Neural progenitor cell (in vitro differentiated cells): Measurements from ENCODE around the gene SPATA31A6. TPM values are rescaled to one million over a fixed set of nuclear protein-coding genes. Genes with fewer than 3 reads are reported as not detected.
"Not testable (repeated sequence)": the region's sequence is repeated elsewhere in the genome, so short reads cannot be mapped to it uniquely, and the experiment has no call there.

Experiments
- DNase-seq: peaks from one replicate; pipeline ENCODE4 v3.0.0-alpha.2; 2016; ENCODE audit warnings: low spot score
- H2AFZ ChIP-seq: fragments of 200-600 bp; sonication (generic); replicated peaks from 2 replicates; pipeline ENCODE4 v1.6.1; 2016; ENCODE audit warnings: antibody characterized with exemption
- H3F3A ChIP-seq: fragments of 200-600 bp; sonication (generic); 2 replicates; pipeline ENCODE4 v1.6.1; 2016; ENCODE audit warnings: antibody characterized with exemption, low read depth
- H3K27ac ChIP-seq: fragments of 200-600 bp; sonication (generic); 2 replicates; pipeline ENCODE4 v1.5.1; 2016; ENCODE audit warnings: mild to moderate bottlenecking
- H3K27me3 ChIP-seq: fragments of 200-600 bp; sonication (generic); 2 replicates; pipeline ENCODE4 v1.6.1; 2016; ENCODE audit warnings: mild to moderate bottlenecking, moderate library complexity
- H3K36me3 ChIP-seq: fragments of 200-600 bp; sonication (generic); 2 replicates; pipeline ENCODE4 v1.5.1; 2016
- H3K4me1 ChIP-seq: fragments of 200-600 bp; sonication (generic); 2 replicates; pipeline ENCODE4 v1.6.1; 2016; ENCODE audit warnings: mixed run types
- H3K4me2 ChIP-seq: fragments of 200-600 bp; sonication (generic); 2 replicates; pipeline ENCODE4 v1.6.1; 2016
- H3K4me3 ChIP-seq: fragments of 200-600 bp; sonication (generic); 2 replicates; pipeline ENCODE4 v1.5.1; 2016
- H3K79me2 ChIP-seq: fragments of 200-600 bp; sonication (generic); 2 replicates; pipeline ENCODE4 v1.6.1; 2016; ENCODE audit warnings: low read depth
- H3K9ac ChIP-seq: fragments of 200-600 bp; sonication (generic); 2 replicates; pipeline ENCODE4 v1.6.1; 2016
- H3K9me3 ChIP-seq: fragments of 200-600 bp; sonication (generic); 2 replicates; pipeline ENCODE4 v1.5.1; 2016; ENCODE audit warnings: low read depth
- H4K20me1 ChIP-seq: fragments of 200-600 bp; sonication (generic); 2 replicates; pipeline ENCODE4 v1.6.1; 2016; ENCODE audit warnings: low read depth
- H3K27ac Mint-ChIP-seq: 3 replicates; pipeline ENCODE4 v1.8.0; 2021; ENCODE audit warnings: mixed read lengths
- H3K27me3 Mint-ChIP-seq: 2 replicates; pipeline ENCODE4 v1.8.0; 2022; ENCODE audit warnings: low read depth, mild to moderate bottlenecking, inconsistent platforms, moderate library complexity, mixed read lengths; ENCODE audit not compliant: insufficient read depth
- H3K36me3 Mint-ChIP-seq: 3 replicates; pipeline ENCODE4 v1.8.0; 2021; ENCODE audit warnings: mixed read lengths
- H3K4me1 Mint-ChIP-seq: 3 replicates; pipeline ENCODE4 v1.8.0; 2021; ENCODE audit warnings: mixed read lengths
- H3K4me3 Mint-ChIP-seq: 3 replicates; pipeline ENCODE4 v1.8.0; 2021; ENCODE audit warnings: mild to moderate bottlenecking, moderate library complexity, mixed read lengths
- H3K9me3 Mint-ChIP-seq: 3 replicates; pipeline ENCODE4 v1.8.0; 2020; ENCODE audit warnings: mixed read lengths
- small RNA-seq: library from RNA; depleted of rRNA; stranded (forward); fragments of <200 nt; gene quantifications from one replicate; pipeline ENCODE3, GENCODE V24; 2015
- total RNA-seq: library from RNA; depleted of rRNA; stranded (reverse); fragments of >200 nt; gene quantifications from 2 replicates; pipeline ENCODE4 v1.2.3, GENCODE V29; 2015; ENCODE audit warnings: low replicate concordance

The SPATA31A6 gene
- total RNA-seq, 1 donor from 2014 or later = not detected

GRCh38 chr9:42237381-42237780 lies 53.9 kb downstream of the SPATA31A6 start:
- not testable (repeated sequence) for H3K79me2 ChIP-seq, H3K27me3 Mint-ChIP-seq, H3K4me2 ChIP-seq, H3K27ac Mint-ChIP-seq, H3K36me3 Mint-ChIP-seq, DNase-seq, H3K9ac ChIP-seq, H3K4me3 Mint-ChIP-seq, H4K20me1 ChIP-seq, H3F3A ChIP-seq, H3K27ac ChIP-seq, H3K9me3 ChIP-seq, H2AFZ ChIP-seq, H3K4me1 ChIP-seq, H3K4me3 ChIP-seq, H3K36me3 ChIP-seq, H3K27me3 ChIP-seq
- H3K9me3 Mint-ChIP-seq = peaks cover 11% of the 10 kb centered on the region
- H3K4me1 Mint-ChIP-seq = peaks cover 14% of the 10 kb centered on the region

GRCh38 chr9:42238862-42239261 lies 55.4 kb downstream of the SPATA31A6 start:
- peaks cover 13% of the 10 kb centered on the region for H3K9me3 Mint-ChIP-seq
- not testable (repeated sequence) for H2AFZ ChIP-seq, H3K27ac ChIP-seq, DNase-seq, H3K27ac Mint-ChIP-seq, H3K27me3 ChIP-seq, H3K4me3 Mint-ChIP-seq, H3K27me3 Mint-ChIP-seq, H3K79me2 ChIP-seq, H4K20me1 ChIP-seq, H3K4me1 ChIP-seq, H3K9me3 ChIP-seq, H3K36me3 ChIP-seq, H3F3A ChIP-seq, H3K4me3 ChIP-seq, H3K4me2 ChIP-seq, H3K9ac ChIP-seq, H3K36me3 Mint-ChIP-seq
- H3K4me1 Mint-ChIP-seq = peaks cover 10% of the 10 kb centered on the region

Small RNA genes within 50 kb of the gene (small RNA-seq; reads per million reads assigned to genes)
- gene AL445584.3 = not detected

Other genes starting within 250 kb of the SPATA31A6 start
- gene CNTNAP3B, start 54.2 kb upstream of the SPATA31A6 start, total RNA-seq = 16.0 and 22.8 TPM in 2 replicates